22Rv1 (cell line): ENCODE results near the gene UBTF.

ENCODE experiments used
- CTCF ChIP-seq: fragments of 450-650 bp; IDR thresholded peaks from 2 replicates; pipeline ENCODE4 v1.5.1; 2017; ENCODE audit warnings: mild to moderate bottlenecking
- ZFX ChIP-seq: fragments of 450-650 bp; IDR thresholded peaks from 2 replicates; pipeline ENCODE4 v1.6.1; 2017; ENCODE audit warnings: antibody characterized with exemption, borderline replicate concordance

DNA sequence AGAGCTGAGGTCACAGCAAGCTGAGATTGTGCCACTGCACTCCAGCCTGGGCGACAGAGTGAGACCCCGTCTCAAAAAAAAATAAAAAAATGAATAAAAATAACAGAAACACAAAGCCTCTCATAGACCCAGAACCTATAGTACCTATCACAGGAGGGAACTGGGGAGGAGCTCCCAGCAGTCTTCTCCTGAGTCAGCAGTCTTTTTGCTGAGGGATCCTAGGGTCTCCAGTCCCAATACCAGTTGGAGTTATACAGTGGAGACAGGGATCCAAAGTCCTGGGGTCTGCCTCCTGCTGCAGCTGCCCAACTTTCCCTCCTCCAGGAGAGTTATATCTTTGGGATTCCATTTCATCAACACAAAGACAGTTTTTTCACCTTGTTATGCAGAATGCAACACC is 36.5 kb downstream of the UBTF start:
- TF ChIP-seq CTCF = no peak
- TF ChIP-seq ZFX = no peak
